ENCODE results near the gene RERE.
"Not testable (repeated sequence)": the region's sequence is repeated elsewhere in the genome, so short reads cannot be mapped to it uniquely, and the experiment has no call there.

Gene RERE

GRCh38 chr1:8844501-8845006, 27.1 kb upstream of the RERE start:
- DNase-seq (ENCODE audit: low read depth in 2 of 2) = no peak

GRCh38 chr1:8841395-8841794, 24.0 kb upstream of the RERE start:
- no peak for DNase-seq (ENCODE audit: low read depth in 2 of 2)

- no peak for DNase-seq (ENCODE audit: low read depth in 2 of 2)
These were observed 22.6 kb upstream of the RERE start for GRCh38 chr1:8839990-8840389.

GRCh38 chr1:8835941-8836643, 18.7 kb upstream of the RERE start:
- DNase-seq (ENCODE audit: low read depth in 2 of 2) = no peak

GRCh38 chr1:8831340-8831739, 13.9 kb upstream of the RERE start:
- DNase-seq (ENCODE audit: low read depth in 2 of 2) = no peak

- DNase-seq (ENCODE audit: low read depth in 2 of 2) = not testable (repeated sequence)
These were observed 13.3 kb upstream of the RERE start for GRCh38 chr1:8830732-8831131.

- no peak for DNase-seq (ENCODE audit: low read depth in 2 of 2)
These were observed 8.6 kb upstream of the RERE start for GRCh38 chr1:8825985-8826481.

- DNase-seq (ENCODE audit: low read depth in 2 of 2) = no peak
These were observed 5.8 kb upstream of the RERE start for GRCh38 chr1:8823295-8823664.

- DNase-seq (ENCODE audit: low read depth in 2 of 2) = no peak
These were observed 5.2 kb upstream of the RERE start for GRCh38 chr1:8822373-8823294.

- DNase-seq (ENCODE audit: low read depth in 2 of 2) = no peak
These were observed 3.6 kb upstream of the RERE start for GRCh38 chr1:8821084-8821483.

GRCh38 chr1:8818789-8819188, 1.3 kb upstream of the RERE start:
- DNase-seq (ENCODE audit: low read depth in 2 of 2) = not testable (repeated sequence)

GRCh38 chr1:8818325-8818775, 910 bp upstream of the RERE start:
- DNase-seq (ENCODE audit: low read depth in 2 of 2) = no peak

- DNase-seq (ENCODE audit: low read depth in 2 of 2) = no peak
These were observed 519 bp downstream of the RERE start for GRCh38 chr1:8816831-8817411.

GRCh38 chr1:8816264-8816663, 1.2 kb downstream of the RERE start:
- no peak for DNase-seq (ENCODE audit: low read depth in 2 of 2)

- no peak for DNase-seq (ENCODE audit: low read depth in 2 of 2)
These were observed 1.8 kb downstream of the RERE start for GRCh38 chr1:8815582-8816151.

- no peak for DNase-seq (ENCODE audit: low read depth in 2 of 2)
These were observed 2.6 kb downstream of the RERE start for GRCh38 chr1:8814865-8815264.

GRCh38 chr1:8813991-8814390, 3.4 kb downstream of the RERE start:
- no peak for DNase-seq (ENCODE audit: low read depth in 2 of 2)

GRCh38 chr1:8813016-8813763, 4.2 kb downstream of the RERE start:
- no peak for DNase-seq (ENCODE audit: low read depth in 2 of 2)

- DNase-seq (ENCODE audit: low read depth in 2 of 2) = no peak
These were observed 5.4 kb downstream of the RERE start for GRCh38 chr1:8812081-8812480.

GRCh38 chr1:8810987-8811386, 6.5 kb downstream of the RERE start:
- no peak for DNase-seq (ENCODE audit: low read depth in 2 of 2)

- no peak for DNase-seq (ENCODE audit: low read depth in 2 of 2)
These were observed 8.1 kb downstream of the RERE start for GRCh38 chr1:8809342-8809736.

All from stimulated activated CD8-positive, alpha-beta memory T cell treated with anti-CD3 and anti-CD28 coated beads, Interleukin-15, amount 100 ng/mL, for 48 hours (primary cell).